D341Med (cell line): ENCODE data around the gene PCIF1.
A peak's percentile ranks its signal among the peaks of the same experiment; 100 is the strongest.
"Not testable (repeated sequence)": the region's sequence is repeated elsewhere in the genome, so short reads cannot be mapped to it uniquely, and the experiment has no call there.

Experiments
- DNase-seq: peaks from one replicate; pipeline ENCODE4 v3.0.0; 2012; ENCODE audit warnings: low spot score

PCIF1 gene

DNA sequence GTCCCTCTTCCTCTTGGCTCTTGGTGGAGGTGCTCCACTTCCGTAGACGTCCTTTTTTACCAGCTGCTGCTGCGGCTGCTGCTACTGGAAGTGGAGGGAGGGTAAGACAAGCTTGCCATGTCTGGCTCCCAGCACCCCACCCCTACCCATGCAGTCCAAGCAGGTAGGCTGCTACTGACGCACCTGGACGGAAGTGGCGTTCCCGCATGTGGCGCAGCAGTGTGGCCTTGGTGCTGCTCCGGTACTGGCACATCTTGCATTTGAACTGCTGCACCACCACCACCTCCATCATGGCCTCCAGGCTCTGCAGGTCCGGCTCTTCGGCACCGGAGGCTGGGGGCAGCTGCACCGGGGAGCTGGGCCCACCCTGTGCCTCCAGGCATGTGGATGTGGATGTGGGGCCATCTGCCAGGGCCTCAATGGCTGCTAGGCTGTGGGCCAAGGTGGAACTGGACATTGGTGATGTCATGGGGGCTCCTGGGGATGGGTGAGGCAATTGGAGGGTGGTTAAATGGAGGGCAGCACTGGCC is 33.1 kb downstream of the PCIF1 start:
- DNase-seq, result no peak

DNA sequence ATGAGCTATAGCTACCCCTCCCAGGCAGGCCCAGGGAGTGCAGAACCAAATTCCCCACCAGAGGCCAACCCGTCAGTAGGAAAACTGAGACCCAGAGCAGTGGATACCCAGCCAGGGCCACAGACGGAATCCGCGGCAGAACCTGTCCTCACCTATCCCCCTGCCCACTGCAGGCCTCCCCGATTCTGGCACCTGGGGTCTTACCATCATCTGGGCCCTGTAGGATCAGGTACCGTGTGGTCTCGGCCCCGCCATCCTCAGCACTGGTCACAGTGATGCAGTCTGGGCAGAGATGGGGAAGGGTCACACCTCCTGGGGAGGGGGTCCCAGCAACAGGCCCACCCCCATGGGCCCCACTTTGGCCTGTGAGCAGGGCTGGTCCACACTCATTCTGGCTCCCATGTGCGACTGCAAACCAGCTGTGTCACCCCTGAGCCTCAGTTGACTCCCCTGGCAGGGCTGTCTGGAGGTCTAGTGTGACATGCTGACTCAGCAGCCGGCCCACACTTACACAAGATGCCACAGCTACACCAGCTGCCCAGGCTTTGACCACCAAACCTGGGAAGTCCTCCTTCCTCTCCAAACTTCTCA is 33.7 kb downstream of the PCIF1 start:
- no peak for DNase-seq

GRCh38 chr20:45968801-45969711 is 34.6 kb downstream of the PCIF1 start:
- no peak for DNase-seq

DNA sequence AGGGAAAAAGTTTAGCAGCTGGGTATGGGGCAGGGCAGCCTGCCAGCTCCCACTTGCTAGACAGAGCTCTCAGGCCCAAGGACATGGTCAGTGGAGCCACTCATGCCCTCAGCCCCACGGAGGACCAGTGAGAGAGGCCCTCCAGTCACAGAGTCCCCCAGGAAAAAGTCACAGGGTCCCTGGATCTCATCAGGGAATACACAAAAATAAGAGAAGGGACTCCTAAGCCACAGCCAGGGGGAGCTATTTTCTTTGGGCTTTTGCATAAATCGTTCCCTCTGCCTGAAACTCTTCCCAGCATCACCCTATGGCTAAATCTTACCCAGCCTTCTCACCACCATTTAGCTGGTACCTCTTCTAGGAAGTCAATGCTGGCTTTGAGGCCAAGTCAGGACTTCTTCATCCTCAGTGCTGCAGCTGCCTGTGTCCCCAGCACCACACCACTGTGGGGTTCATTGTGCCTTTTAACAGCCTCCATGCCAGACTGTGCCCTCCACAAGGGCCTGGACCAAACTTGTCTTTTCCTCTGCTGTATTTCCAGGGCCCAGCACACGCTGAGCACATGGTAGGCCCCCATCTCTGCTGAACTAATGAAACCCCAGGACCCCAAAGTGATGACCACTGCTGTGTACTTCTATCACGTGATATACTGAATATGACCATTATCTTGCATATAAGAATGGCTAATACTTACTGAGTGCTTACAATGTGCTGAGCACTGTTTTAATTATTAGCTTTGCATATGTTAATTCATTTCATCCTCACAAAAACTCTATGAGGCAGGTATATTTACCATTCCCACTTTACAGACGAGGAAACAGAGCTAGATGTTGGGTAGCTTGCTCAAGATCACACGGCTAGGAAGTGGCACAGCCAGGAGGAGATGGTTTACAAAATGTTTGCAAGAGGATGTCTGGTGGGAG is 35.5 kb downstream of the PCIF1 start:
- peak; percentile 72 for DNase-seq

DNA sequence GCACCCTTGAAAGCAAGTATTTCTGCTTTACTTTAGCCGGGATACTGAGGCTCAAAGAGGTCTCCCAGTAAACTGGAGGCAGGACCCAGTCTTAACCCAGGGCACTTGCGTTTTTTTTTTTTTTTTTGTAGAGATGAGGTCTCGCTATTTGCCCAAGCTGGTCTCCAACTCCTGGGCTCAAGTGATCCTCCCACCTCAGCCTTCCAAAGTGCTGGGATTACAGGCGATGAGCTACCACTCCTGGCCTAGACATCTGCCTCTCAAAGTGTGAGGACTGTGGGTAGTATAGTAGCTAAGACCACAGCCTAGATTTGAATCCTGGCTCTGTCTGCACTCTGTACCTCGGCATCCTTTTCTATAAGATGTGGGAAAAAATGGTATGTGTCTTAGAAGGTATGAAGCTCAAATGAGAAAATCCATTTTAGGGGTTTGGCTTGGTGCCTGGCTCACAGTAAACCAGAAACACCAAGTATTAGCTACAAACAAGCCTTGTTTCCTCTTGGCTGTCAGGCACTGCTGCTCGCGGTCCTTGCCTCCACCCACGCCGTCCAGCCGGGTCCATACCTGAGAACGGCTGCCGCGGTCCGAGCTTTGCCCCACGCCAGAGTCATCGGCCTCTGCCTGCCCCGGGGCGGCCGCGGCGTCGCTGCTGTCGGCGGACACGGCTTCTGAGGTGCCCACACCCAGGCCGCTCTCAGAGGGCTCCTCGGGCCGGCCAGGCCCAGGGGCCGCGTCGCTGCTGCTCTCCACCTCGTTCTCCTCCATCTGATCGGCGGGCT is 36.4 kb downstream of the PCIF1 start:
- no peak for DNase-seq

- DNase-seq, result no peak
Observed at GRCh38 chr20:45971425-45971674, 36.9 kb downstream of the PCIF1 start.

DNA sequence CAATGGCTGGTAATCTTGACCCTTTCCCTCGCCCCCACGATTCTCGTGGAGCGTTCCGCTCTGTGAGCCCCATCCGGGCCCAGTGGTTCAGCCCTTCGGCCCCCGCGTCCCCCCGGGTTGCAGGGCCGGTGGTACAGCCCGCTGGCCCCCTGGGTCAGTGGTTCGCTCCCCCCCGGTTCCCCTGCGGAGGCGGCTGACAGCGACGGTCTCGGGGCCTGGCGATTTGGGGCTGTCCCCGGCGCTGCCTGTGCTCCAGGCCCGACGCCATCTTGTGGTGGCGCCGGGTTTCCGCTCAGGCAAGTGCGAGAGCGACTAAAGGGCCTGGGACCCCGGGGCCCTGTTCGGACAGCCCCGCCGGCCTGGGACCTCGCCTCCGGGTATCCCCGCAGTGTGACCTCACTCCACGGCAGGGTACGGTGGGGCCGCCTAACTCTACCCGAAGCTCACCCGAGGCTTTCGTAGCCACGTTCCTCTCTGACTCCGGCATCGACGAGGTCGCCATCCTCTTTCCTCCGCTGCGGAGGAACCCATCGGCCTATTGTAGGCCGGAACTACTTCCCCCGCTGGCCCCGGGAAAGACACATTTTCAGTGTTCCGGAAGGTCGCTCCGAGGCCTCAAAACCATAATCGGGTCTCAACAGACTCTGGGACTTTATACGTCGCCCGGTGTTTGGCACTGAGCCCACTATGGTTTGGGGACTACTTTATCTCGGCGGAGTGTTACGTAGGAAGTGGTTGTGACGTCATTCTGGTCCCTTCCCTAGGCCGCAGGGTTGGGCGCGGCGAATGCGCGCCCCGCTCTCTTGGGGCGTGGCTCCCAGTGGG is 37.4 kb downstream of the PCIF1 start, which contains the start of gene ZNF335:
Gene ZNF335, minus strand, starts transcription at position 529 of the 825 bp plus-strand sequence. CDS start 793 bp downstream, outside the sequence.
- DNase-seq, result peak; percentile 99

- no peak for DNase-seq
Observed at GRCh38 chr20:45972500-45973183, 38.2 kb downstream of the PCIF1 start.

GRCh38 chr20:45974896-45975565 is 40.5 kb downstream of the PCIF1 start:
- DNase-seq, result no peak

DNA sequence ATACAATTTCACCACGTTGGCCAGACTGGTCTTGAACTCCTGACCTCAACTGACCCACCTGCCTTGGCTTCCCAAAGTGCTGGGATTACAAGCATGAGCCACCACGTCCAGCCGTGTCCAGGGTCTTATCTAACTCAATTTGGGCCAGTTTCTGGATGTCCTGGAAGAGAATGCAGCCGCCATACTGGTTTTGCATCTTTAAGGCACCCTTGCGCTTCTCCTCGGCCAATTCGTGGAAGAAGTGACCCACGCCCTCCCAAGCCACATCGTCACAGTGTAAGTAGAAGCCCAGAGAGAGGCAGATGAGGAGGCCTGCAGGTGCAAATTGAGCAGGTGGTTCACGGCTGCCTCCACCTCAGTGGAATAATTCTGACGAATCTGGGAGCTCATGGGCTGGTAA is 41.2 kb downstream of the PCIF1 start:
- DNase-seq, result no peak

DNA sequence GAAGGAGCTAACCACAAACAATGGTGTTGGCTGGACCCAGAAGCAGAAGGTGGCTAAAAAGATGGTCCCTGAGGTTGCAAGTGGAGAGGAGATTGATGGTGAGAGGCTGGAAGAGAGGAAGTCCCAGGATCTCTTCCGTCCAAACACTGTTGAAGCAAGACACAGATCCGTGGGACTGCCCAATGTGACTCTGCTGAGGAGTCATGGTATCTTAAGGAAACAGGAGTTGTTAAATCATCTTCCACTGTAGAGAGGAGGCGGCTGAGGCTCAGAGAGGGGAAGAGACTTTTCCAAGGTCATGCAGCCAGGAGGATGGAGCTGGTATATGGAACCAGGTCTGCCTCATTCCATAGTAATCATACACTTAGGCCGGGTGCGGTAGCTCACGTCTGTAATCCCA is 41.6 kb downstream of the PCIF1 start:
- DNase-seq, result no peak

DNA sequence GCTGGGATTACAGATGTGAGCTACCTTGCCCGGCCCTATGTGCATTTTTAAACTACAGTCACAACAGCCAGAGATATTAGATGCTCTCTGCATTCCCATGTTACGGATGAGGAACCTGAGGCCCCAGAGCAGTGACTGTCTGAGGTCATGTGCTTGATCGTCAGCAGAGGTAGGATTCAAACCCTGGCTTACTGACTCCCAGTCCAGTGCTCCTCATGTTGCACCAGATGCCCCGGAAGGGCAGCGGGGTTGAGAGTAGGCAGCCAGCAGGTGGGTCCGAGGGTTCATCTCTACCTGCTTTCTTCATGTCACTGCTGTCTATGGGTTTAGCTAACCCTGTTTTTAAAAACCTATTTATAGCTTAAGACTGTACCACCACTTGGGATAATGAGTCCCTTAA is 46.8 kb downstream of the PCIF1 start:
- no peak for DNase-seq

DNA sequence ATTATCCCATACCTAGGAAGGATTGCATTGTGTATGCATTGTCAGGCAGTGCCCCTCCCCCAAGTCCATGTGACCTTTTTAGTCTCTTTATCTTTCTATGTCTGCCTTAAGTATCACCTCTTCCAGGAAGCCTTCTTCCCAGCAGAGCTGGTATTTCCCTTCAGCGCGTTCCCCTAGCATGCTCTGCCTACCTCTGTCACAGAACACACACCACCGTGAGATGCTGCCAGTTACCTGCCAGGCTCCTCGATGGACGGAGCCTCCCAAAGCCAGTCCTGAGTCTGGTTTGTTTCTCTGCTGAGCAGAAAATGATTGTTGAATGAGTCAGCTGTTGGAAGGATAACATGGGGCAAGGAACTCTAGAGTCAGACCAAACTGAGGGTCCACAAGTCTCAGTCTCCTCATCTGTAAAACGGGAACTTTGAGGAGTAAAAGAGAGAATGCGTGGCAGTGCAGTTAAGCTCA is 48.8 kb downstream of the PCIF1 start:
- DNase-seq, result no peak

DNA sequence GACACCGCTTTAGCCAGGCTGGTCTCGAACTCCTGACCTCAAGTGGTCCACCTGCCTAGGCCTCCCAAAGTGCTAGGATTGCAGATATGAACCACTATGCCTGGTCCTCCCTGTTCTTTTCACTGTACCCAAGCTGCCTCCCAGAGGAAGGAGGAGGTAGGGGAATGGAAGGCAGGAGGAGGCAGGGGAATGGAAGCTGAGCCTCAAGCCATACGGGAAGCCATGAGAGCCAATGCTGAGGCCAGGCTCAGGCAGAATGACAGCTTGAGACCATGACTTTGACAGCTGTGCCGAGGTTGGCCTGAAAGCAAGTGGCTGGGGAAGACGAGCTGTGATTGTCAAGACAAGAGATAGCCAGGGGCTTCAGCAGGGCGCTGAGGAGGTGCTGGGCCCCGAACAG is 51.1 kb downstream of the PCIF1 start:
- no peak for DNase-seq

- peak; percentile 89 for DNase-seq
Observed at GRCh38 chr20:45987108-45987780, 52.8 kb downstream of the PCIF1 start.

DNA sequence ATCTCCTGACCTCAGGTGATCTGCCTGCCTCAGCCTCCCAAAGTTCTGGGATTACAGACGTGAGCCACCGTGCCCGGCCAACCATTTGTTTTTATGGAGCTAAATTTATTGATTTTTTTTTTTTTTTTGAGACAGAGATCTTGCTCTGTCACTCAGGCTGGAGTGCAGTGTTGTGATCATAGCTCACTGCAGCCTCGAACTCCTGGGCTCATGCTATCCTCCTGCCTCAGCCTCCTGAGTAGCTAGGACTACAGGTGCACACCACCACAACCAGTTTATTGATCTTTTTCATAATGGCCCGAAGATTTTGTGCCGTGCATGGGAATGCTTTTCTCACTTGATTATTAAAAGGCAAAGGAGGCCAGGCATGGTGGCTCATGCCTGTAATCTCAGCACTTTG is 54.3 kb downstream of the PCIF1 start:
- DNase-seq, result not testable (repeated sequence)

GRCh38 chr20:45991616-45992015 is 57.1 kb downstream of the PCIF1 start:
- no peak for DNase-seq

DNA sequence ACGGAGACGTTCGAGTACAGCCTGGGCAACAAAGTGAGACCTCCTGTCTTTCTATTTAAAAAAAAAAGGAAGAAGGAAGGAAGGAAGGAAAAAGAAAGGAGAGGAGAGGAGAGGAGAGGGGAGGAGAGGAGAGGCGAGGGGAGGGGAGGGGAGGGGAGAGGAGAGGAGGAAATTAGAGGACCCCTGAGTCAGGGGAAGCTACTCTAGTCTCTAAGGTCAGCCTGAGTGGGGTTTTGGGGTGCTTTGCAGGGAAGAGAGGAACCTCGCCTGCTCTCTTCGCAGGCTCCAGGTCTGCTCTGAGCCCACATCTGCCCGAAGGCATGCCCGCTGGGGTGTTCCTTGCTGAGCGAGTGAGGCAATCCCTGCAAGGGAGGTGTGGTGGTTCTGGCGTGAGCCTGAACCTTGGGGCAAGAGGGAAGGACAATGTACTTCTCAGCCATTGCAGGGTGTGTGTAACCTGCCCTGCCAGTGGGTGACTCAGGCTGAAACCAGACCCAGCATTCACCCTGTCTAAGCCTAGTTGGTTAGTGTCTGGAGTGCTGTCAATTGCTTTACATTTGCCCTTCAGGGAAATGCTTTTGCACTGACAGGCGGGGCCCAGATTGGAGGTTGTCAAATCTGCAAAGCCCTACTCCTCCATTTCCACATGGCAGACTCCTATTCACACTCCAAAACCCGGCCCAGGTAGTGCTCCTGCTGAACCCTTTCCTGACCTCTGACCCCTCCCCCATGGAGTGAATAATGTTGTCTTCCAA is 58.9 kb downstream of the PCIF1 start:
- no peak for DNase-seq
